Fibroblast of skin of right biceps (primary cell): ENCODE measurements around the gene WDPCP.
A peak's percentile ranks its signal among the peaks of the same experiment; 100 is the strongest.
"Not testable (repeated sequence)": the region's sequence is repeated elsewhere in the genome, so short reads cannot be mapped to it uniquely, and the experiment has no call there.

Source experiments
- DNase-seq: peaks from one replicate; pipeline ENCODE4 v3.0.0-alpha.2; 2013

The WDPCP gene

DNA sequence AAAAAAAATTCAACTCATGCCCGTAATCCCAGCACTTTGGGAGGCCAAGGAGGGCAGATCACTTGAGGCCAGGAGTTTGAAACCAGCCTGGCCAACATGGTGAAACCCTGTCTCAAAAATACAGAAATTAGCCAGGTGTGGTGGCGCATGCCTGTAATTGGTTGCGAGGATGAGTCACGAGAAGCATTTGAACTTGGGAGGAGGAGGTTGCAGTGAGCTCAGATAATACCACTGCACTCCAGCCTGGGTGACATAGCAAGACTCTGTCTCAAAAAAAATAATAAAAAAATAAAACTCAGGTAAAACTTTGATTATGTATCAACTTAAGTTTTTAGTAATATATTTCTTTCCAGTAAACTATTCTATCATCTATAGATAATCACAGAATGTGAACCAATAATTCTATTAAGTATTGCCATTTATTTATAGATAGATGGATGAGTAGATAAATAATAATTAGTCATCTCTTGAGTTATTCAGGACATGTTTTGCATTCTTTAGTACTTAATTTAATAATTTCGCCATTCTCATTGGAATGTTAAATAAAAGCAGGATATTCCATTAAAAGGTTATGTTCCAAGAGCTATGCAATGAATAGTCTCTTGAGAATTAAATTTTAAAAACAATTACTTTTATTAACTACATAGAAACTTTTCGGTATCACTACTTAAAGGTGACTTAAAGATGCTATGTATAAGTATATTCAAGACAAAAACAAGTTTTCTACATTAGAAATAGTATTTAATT, 48.7 kb downstream of the WDPCP start:
- DNase-seq, result no peak

DNA sequence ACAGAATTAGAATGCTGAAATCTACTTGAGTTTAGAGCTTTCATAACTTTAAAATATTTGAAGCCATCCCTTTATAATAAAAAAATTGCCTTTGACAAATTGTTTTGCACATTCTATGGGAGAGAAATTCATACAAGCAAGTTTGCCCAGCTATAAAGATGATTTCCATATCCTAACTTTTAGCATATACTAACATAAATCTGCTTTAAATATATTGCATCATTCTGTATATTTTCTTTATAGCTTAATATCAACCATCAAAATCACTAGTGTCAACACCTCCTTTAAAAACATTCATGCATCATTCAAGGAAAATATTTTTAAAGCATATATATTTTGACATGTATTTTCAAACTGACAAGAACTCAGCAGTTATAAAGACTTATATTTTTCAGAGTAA, 49.9 kb downstream of the WDPCP start:
- no peak for DNase-seq

DNA sequence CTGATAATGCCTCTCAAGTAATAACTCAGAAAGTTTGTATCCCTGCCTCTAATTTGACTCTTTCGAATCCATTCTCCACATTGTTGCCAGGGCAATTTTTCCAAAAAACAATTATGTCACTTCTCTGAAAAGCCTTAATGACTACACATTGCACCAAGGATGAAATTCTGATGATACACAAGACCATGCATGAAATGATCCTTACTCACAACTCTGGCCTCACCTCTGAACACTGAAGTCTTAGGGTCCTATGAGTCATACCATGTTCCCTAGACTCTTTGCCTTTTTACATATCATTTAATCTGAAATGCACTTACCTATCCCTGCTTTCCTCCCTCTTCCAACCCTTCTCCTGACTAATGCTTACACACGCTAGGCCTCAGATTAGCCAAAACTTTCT, 51.0 kb downstream of the WDPCP start:
- DNase-seq, result peak; percentile 68

DNA sequence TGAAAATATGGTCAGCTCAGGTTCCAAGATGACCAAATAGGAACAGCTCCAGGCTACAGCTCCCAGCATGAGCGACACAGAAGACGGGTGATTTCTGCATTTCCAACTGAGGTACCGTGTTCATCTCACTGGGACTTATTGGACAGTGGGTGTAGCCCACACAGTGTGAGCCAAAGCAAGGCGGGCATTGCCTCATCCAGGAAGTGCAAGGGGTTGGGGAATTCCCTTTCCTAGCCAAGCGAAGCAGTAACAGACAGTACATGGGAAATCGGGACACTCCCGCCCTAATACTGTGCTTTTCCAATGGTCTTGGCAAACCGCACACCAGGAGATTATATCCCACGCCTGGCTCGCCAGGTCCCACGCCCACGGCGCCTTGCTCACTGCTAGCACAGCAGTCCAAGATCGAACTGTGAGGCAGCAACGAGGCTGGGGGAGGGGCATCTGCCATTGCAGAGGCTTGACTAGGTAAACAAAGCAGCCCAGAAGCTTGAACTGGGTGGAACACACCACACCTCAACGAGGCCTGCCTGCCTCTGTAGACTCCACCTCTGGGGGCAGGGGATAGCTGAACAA, 57.5 kb downstream of the WDPCP start:
- DNase-seq, result no peak

DNA sequence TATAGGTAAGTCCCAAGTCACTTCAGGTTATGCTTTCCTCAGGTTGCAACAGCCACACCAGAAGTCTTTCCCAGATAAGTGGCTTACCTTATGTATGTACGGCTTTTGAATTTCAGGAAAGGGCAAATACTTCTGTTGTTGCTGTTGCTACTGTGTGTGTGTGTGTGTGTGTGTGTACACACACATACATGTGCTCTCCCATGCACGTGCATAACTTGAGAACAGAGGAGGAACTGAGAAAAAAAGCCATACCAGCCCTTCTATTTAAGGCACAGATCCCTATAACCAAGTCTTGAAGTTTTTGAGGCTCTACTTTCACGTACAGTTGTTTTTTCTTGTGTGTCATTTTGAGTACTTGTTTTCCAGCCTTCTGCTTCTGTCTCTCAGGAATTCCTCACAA, 62.4 kb downstream of the WDPCP start:
- DNase-seq, result no peak

DNA sequence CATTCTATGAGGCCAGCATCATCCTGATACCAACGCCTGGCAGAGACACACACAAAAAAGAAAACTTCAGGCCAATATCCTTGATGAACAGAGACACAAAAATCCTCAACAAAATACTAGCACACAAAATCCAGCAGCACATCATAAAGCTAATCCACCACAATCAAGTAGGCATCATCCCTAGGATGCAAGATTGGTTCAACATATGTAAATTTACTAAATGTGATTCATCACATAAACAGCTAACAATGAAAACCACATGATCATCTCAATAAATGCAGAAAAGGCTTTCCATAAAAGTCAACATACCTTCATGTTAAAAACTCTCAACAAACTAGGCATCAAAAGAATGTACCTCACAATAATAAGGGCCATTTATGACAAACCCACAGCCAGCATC, 65.3 kb downstream of the WDPCP start:
- DNase-seq, result peak; percentile 27

DNA sequence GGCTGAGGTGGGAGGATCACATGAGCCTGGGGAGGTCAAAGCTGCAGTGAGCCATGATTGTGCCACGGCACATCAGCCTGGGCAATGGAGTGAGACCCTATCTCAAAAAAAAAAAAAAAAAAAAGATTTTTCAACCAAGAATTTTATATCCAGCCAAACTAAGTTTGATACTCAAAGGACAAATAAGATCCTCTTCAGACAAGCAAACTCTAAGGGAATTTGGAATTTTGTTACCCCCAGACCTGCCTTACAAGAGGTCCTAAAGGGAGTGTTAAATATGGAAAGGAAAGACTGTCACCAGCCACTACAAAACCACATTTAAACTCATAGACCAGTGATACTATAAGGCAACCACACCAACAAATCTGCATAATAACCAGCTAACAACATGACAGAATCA, 67.5 kb downstream of the WDPCP start:
- no peak for DNase-seq

DNA sequence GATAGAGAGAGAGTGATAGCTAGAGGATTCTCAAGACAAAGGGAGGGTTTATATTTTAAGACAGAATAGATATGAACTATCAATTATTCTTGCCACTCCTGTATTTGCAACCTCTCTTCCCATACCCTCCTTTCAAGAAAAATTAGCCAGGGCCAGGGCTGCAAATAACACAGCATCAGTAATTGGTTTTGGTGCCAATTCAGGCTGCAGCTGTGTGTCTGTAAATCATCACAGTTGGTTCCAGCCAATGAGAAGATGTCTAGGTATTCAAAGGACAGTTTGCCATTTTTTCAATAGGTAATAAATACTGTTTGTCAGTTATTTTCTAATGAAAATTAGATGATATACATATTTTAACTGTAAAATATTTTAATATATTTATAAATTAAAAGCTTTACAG, 73.5 kb downstream of the WDPCP start:
- no peak for DNase-seq

DNA sequence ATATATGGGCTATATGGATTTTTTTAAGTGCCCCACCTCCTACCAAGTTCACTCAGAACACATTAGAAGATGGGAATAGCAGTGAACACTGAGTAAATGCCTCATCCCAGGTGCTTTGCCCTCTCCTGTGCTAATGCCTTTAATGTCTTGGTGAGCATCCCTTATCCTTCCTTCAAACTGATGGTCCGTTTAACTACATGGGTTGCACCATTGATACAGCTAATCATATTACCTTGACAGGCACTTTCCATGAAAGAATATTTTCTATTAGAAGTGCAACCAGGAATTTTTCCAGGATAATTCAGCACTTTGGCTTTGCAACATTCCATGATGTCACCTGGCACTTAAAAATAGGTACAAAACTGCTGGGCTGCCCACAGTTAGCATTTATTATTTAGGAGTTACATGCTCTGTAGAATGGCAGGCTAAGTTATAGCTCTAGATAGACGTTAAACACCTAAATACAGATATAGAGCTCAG, 74.0 kb downstream of the WDPCP start:
- no peak for DNase-seq

DNA sequence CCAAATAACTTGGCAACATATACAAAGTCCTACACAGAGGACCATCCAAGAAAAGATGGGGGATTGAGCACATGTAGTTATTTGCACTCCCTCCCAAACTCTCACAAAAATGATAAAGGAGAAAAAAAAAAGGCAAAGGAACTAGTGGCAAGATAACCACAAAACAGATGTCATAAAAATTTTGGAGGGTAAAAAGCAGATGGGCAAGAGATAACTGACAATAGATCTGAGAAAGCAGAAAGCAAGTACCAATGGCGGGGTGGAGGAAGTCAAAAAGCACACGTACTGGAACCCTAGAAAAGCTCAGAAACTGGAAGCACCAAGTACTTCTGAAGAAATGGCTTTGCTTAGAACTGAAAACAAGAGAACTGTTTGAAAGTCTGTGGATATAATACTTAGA, 82.0 kb downstream of the WDPCP start:
- DNase-seq, result no peak

DNA sequence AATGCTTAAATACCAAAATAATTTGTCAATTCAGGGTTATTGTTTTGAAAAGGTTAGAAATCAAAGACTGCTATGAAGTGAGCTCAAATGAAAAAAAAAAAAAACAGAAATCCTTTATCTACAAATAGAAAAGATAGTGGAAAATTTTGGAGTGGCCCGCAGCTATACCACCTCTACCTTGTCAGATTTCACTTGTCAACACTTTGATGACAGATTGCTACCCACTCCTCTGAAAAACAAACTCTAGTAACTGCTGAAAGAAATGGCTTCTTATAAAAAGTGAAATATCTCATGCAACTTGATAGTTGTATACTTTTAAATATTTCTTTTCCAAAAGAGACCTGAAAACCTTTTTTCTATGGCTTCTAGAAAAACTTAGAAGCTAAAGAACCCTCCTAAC, 84.5 kb downstream of the WDPCP start:
- DNase-seq, result no peak

DNA sequence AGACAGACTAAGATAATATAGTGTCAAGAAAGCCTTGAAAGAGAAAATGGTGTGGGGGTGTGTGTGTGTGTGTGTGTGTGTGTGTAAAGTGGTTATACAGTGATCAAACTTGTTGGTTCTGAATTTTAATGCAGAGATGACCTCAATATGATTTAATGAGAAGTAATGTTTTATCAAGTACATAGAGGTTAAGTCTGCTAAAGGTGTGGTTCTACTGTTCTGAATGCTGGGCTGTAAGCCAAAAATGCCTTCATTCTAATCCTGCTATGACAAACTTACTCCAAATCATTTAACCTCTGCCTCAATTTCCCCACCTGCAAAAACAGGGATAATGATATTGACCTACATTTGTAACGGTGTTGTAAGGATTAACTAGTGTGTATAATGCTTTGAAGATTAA, 87.9 kb downstream of the WDPCP start:
- no peak for DNase-seq

DNA sequence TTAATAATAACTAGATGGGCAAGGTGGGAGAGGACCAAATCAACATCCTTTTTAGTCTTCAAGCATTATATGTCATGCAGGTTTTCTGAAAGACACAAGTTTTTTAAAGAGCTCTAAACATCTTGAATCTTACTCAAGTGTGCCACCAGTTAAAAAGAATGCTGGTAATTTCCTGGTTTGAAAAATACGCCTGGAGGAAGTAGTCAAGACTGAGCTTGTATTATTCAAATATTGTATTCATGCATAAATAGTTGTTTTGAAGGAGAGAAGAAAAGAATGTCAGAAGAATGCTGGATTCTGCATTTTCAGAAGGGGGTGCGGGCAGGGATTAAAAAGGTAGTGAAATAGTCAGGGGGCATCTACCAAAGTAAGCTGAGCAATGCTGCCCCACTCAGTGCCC, 90.7 kb downstream of the WDPCP start:
- no peak for DNase-seq

DNA sequence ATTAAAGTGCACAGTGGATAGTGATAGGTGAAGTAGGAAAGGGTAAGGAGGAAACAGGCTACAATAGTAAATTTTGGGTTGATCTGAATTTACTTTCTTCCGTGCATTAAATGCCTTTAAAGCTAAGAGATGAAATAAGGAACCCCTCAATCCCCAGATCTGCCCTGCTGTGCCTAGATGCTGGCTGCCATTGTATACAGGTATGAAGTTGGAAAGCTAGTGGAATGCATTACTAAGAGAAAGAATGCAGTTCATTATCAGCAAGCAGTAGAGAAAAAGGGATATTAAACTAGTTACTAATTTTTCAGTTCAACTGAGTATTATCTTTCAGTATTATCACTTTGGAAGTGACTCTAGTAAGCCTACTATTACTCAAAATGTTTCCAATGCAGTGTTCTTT, 93.3 kb downstream of the WDPCP start:
- no peak for DNase-seq

DNA sequence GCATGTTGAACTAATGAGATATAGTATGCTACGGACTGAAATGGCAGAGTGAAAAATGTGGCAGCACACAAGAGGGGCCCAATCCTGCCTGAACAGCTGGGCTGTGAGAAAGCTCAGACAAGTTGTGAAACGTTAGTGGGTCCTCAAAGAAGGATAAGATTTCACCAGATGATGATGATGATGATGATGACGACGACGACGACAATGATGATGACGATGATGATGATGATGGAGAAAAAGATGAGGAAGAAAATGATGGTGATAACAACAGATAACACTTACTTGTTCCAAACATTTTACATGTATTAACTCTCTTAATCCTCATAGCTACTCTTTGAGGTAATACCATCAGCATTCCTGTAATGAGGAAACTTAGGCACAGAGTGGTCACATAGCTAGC, 94.2 kb downstream of the WDPCP start:
- DNase-seq, result no peak

DNA sequence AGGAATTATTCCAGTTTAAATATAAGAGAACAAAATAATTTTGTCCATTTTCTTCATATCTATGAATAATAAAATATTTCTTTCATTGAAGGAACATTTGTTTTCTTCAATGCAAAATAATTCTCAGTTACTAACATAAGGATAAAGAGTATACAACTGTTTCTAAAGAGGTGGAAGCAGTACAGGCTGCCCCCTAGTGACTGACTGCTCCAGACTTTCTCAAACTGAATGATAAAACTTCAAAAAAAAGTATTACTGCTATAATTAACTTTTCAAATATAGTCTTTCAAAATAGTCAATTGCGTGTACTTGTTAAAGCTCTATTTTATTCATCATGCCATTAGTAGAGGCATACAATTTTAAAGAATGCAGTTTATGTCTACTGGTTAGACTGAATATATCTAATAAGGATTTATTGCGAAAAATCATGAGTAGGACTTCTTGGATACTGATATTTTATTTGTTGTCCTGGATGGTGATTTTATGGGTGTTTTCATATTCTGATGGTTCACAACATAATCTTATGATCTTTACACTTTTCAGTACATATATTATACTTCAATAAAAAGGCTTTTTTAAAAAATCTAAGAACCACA, 100.1 kb downstream of the WDPCP start:
- DNase-seq, result peak; percentile 23

DNA sequence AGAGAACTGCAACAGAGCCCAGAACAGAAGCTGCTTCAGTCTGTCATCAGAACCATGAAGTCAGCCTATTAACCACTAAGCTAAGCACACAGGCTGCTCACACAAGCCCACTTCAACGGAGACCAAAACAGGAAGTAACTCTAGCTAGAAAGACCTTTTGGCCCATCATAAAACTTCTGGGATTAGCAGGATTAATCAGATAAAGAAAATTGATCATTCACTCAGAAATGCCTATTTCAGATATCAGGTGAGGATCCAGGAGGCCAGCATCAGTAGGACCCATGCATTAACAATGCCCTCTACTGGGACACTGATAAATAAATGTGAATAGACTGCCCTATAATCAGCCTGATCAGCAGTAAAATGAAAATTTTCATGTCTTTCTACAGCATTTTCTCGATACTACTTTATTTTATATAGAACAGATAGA, 101.4 kb downstream of the WDPCP start:
- DNase-seq, result no peak

DNA sequence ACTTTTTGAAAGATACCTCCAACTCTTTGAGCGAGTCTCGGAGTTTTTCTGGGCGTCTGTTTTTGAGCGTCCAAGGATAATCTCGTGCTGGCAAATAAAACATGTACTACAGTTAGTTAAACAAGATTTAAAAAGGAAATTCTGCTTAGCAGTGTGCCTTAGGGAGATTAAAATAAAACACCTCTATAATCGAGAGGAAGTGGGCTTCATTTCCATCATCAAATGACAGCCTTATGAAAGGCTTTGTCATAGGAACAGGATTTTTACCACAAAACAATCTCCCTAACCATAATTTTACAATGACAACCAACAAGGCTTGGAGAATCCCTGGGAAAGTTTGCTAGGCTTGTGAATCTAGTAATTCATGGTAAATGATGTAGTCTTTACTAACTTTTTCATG, 103.4 kb downstream of the WDPCP start:
- no peak for DNase-seq

DNA sequence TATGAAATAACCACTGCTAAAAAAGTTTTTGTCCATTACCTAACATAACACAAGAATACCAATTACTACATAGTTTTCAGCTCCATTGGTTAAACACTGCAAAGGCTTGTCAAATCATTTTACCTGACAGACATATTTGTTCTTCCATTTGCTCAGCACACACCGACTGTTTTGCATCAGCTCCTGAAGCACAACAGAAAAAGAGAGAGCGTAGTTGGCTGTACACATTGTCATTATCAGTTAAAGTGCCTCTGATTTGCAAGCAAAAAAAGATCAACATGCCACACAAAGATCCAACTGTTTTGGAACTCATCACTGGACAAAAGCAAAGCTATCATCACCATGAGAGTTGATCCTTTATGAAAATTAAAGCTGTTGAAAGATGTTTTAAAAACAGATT, 103.8 kb downstream of the WDPCP start:
- DNase-seq, result no peak

DNA sequence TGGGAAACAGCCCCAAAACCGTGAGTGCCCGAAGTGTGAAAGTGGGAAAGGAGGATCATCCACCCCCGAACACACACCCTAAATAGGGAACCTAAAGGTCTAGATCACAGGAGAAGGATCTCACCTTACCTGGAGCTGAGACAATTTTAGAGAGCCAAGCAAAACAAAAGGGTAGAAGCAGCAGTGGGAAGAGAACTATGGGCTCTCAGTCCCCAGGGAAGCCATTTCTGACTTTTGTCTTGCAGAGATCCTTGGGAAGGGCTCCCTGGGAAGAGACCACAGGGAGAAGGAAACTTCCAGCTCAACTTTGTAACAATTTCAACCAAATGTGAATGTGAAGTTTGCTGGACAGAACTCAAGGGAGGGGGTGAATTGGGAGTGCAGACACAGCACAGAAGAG, 110.6 kb downstream of the WDPCP start:
- DNase-seq, result no peak

DNA sequence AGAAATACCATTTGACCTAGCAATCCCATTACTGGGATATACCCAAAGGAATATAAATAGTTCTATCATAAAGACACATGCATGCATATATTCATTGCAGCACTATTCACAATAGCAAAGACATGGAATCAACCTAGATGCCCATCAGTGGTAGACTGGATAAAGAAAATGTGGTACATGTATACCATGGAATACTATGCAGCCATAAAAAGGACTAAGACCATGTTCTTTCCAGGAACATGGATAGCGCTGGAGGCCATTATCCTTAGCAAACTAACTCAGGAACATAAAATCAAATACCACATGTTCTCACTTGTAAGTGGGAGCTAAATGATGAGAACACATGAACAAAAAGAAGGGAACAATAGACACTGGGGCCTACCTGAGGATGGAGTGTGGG, 119.0 kb downstream of the WDPCP start:
- not testable (repeated sequence) for DNase-seq

DNA sequence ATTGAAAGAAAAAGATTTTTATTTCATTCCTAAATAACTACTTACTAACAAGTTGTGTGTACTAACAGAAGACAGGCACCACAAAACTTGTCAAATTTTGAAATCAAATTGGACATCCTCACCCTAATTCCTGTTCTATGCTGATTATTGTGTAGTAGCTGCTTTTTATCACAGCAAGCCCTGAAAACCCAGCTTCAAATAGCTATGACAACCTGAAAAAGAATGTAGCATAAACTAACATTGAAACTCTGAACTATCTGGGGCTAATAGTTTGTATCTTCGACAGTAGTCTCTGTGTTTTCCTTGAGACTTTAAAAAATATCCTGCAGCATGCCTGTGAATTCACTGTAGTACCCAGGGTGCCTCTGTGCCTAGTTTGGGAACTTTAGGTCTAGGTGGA, 122.6 kb downstream of the WDPCP start:
- DNase-seq, result peak; percentile 15

DNA sequence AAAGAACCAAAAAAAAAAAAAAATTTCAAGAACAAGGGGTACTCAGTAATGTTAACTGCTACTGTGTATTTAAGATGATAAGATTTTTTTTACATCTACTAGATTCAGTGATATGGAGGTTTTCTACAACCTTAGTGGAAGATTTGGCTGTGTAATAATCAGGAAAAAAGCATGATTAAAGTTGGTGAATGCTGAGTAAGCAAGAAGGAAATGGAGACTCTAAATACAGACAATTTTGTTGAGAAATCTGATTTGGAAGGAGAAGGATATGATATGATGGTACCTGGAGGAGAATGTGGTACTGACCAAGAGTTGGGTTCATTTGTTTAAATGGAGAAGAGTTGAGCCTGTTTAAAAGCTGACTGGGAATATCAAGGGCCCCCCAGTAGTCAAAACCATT, 125.1 kb downstream of the WDPCP start:
- DNase-seq, result no peak

DNA sequence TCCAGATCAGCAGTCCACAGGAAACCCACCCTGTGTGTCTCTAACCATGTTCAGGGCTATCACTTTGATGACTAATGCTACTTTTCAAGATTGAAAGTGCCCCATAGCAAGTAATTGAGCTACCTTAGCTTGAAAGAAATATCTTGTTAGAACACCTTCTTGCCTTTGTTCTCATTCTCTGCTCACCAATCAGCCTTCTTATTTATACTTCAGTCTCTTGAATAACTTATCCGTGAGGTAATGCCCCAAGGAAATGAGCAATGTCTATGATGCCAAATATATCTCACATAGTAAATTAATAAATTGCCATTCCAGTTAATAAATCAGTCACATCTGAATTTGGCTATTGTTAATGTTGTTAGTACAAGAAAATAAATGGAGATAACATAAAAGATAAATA, 141.6 kb downstream of the WDPCP start:
- DNase-seq, result no peak
